Thoracic aorta endothelial cell (primary cell): ENCODE results near the gene FBF1. TPM values are rescaled to one million over a fixed set of nuclear protein-coding genes. Genes with fewer than 3 reads are reported as not detected.

ENCODE experiments used
- total RNA-seq: library from RNA; depleted of rRNA; stranded (reverse); fragments of >200 nt; gene quantifications from 2 replicates; pipeline ENCODE4 v1.2.3, GENCODE V29; 2012

FBF1 gene
- total RNA-seq: 7.7 TPM in 2 replicates

GRCh38 chr17:75940727-75941441, at the start of gene FBF1:
Gene FBF1 (minus strand): TSS chr17:75941042. CDS start chr17:75938149, 2,893 bp downstream.

GRCh38 chr17:75978938-75979704, 38.3 kb upstream of the FBF1 start, which contains the start of the genes ACOX1 and TEN1:
Gene ACOX1 (minus strand): TSS chr17:75979166. CDS start chr17:75979073, 93 bp downstream.
Gene TEN1 (plus strand): TSS chr17:75979240. CDS start chr17:75986193, 6,953 bp downstream.

GRCh38 chr17:75904749-75905521, 35.9 kb downstream of the FBF1 start, which contains the start of gene MRPL38:
Gene MRPL38 (minus strand): TSS chr17:75904884. CDS start chr17:75904875, 9 bp downstream.

GRCh38 chr17:75896415-75897159, 44.3 kb downstream of the FBF1 start, which contains the start of gene TRIM65:
Gene TRIM65 (minus strand): TSS chr17:75896951. CDS start chr17:75896937, 14 bp downstream.

GRCh38 chr17:75878174-75878998, 62.5 kb downstream of the FBF1 start, which contains the start of gene TRIM47:
Gene TRIM47 (minus strand): TSS chr17:75878581. CDS start chr17:75878548, 33 bp downstream.

Other genes with a start within 250 kb of the FBF1 start
- gene ITGB4, start 219.6 kb downstream of the FBF1 start, total RNA-seq: 3.7 TPM in 2 replicates
- 37.8 and 42.7 TPM in 2 replicates for gene GALK1, start 175.8 kb downstream of the FBF1 start, total RNA-seq
- 18.5 and 23.1 TPM in 2 replicates for gene UNK, start 156.2 kb downstream of the FBF1 start, total RNA-seq
- gene UNC13D, start 96.6 kb downstream of the FBF1 start, total RNA-seq: 3.5 and 3.7 TPM in 2 replicates
- 21.3 and 38.9 TPM in 2 replicates for gene WBP2, start 85.7 kb downstream of the FBF1 start, total RNA-seq
- gene TRIM47, start 62.5 kb downstream of the FBF1 start, total RNA-seq: 21.5 and 38.1 TPM in 2 replicates
- 16.9 and 26.8 TPM in 2 replicates for gene TRIM65, start 44.1 kb downstream of the FBF1 start, total RNA-seq
- 37.6 and 43.0 TPM in 2 replicates for gene MRPL38, start 36.2 kb downstream of the FBF1 start, total RNA-seq
- 64.3 and 67.8 TPM in 2 replicates for gene ACOX1, start 38.1 kb upstream of the FBF1 start, total RNA-seq
- 11.5 and 14.1 TPM in 2 replicates for gene TEN1, start 38.2 kb upstream of the FBF1 start, total RNA-seq
- gene CDK3, start 59.8 kb upstream of the FBF1 start, total RNA-seq: 0.40 and 0.86 TPM in 2 replicates
- not detected in 2 replicates for gene EVPL, start 86.3 kb upstream of the FBF1 start, total RNA-seq
- 46.4 and 48.1 TPM in 2 replicates for gene SRP68, start 131.5 kb upstream of the FBF1 start, total RNA-seq
- not detected in 2 replicates for gene GALR2, start 133.7 kb upstream of the FBF1 start, total RNA-seq
- 0.07 TPM in 1 of 2 replicates, not detected in the other for gene ZACN, start 138.1 kb upstream of the FBF1 start, total RNA-seq
- 67.6 and 70.4 TPM in 2 replicates for gene EXOC7, start 162.7 kb upstream of the FBF1 start, total RNA-seq
- not detected in 2 replicates for gene FOXJ1, start 200.2 kb upstream of the FBF1 start, total RNA-seq